Fibroblast of lung (primary cell): Measurements from ENCODE around the gene FHIP1B. TPM values are rescaled to one million over a fixed set of nuclear protein-coding genes. Genes with fewer than 3 reads are reported as not detected.
"Not testable (repeated sequence)": the region's sequence is repeated elsewhere in the genome, so short reads cannot be mapped to it uniquely, and the experiment has no call there.

Experiments
- DNase-seq, 2 donors: peaks; one replicate each; pipeline versions ENCODE4 v3.0.0 to v3.0.0-alpha.2; 2010; ENCODE audit warnings: low read depth in 2 of 2
- H2AFZ ChIP-seq: 2 replicates; pipeline ENCODE4 v1.5.1; 2012; ENCODE audit warnings: low read length, control low read depth, inconsistent platforms
- H3K27ac ChIP-seq: 2 replicates; pipeline ENCODE4 v1.5.1; 2011; ENCODE audit warnings: low read length, control low read depth; ENCODE audit not compliant: insufficient read depth
- H3K27me3 ChIP-seq: 2 replicates; pipeline ENCODE4 v1.5.1; 2011; ENCODE audit warnings: mild to moderate bottlenecking, low read length; ENCODE audit not compliant: control insufficient read depth, insufficient read depth
- H3K36me3 ChIP-seq: 2 replicates; pipeline ENCODE4 v1.5.1; 2011; ENCODE audit warnings: low read length; ENCODE audit not compliant: control insufficient read depth, insufficient read depth
- H3K4me1 ChIP-seq: 2 replicates; pipeline ENCODE4 v1.5.1; 2011; ENCODE audit warnings: low read length; ENCODE audit not compliant: control insufficient read depth, insufficient read depth; ENCODE audit errors: extremely low read depth
- H3K4me2 ChIP-seq: 2 replicates; pipeline ENCODE4 v1.5.1; 2011; ENCODE audit warnings: low read length, control low read depth; ENCODE audit not compliant: insufficient read depth; ENCODE audit errors: extremely low read depth
- H3K4me3 ChIP-seq, 4 experiments: fragments of 200-600 bp in 1 of 4; sonication (generic) in 1 of 4; replicated peaks in 1 of 4; 2 replicates each; pipeline ENCODE4 v1.5.1; 2011 to 2016; ENCODE audit warnings: low read length in 4 of 4, low read depth in 3 of 4, mild to moderate bottlenecking in 3 of 4, control low read depth in 2 of 4, inconsistent platforms in 1 of 4, mixed read lengths in 1 of 4; ENCODE audit not compliant: insufficient read depth in 1 of 4; ENCODE audit errors: control extremely low read depth in 1 of 4
- H3K79me2 ChIP-seq: 2 replicates; pipeline ENCODE4 v1.5.1; 2012; ENCODE audit warnings: mild to moderate bottlenecking, low read length, inconsistent platforms; ENCODE audit not compliant: control insufficient read depth, insufficient read depth
- H3K9ac ChIP-seq: 2 replicates; pipeline ENCODE4 v1.5.1; 2011; ENCODE audit warnings: mild to moderate bottlenecking, low read length, control low read depth; ENCODE audit not compliant: insufficient read depth
- H3K9me3 ChIP-seq: 2 replicates; pipeline ENCODE4 v1.5.1; 2012; ENCODE audit warnings: low read depth, low read length; ENCODE audit not compliant: control insufficient read depth, insufficient read depth
- H4K20me1 ChIP-seq: 2 replicates; pipeline ENCODE4 v1.5.1; 2011; ENCODE audit warnings: low read length; ENCODE audit not compliant: control insufficient read depth, insufficient read depth; ENCODE audit errors: extremely low read depth
- CTCF ChIP-seq, 2 donors: IDR thresholded peaks in 1 of 2; conservative IDR thresholded peaks in 1 of 2; 1 replicate in 1 of 2; 2 replicates in 1 of 2; pipeline ENCODE4 v1.5.1; 2011 to 2012; ENCODE audit warnings: low read length in 2 of 2, control low read depth in 1 of 2, inconsistent platforms in 1 of 2, low read depth in 1 of 2, mild to moderate bottlenecking in 1 of 2
- EZH2 ChIP-seq: IDR thresholded peaks from 2 replicates; pipeline ENCODE4 v1.5.1; 2012; ENCODE audit warnings: low read length, control low read depth, mild to moderate bottlenecking; ENCODE audit errors: missing control alignments
- polyA minus RNA-seq: library from RNA; depleted of rRNA, polyadenylated mRNA; stranded (reverse); fragments of >200 nt; gene quantifications from 2 replicates; pipeline ENCODE4 v1.2.3, GENCODE V29; 2011; ENCODE audit warnings: low replicate concordance
- polyA plus RNA-seq, 2 donors: library from polyadenylated mRNA; depleted of rRNA in 1 of 2; stranded (reverse) in 1 of 2; unstranded in 1 of 2; fragments of >200 nt; gene quantifications; 2 replicates each; pipeline ENCODE4 v1.2.1, GENCODE V29; 2011 to 2012; ENCODE audit warnings: missing spikeins in 1 of 2
- total RNA-seq: library from RNA; depleted of rRNA; stranded (reverse); fragments of >200 nt; gene quantifications from 2 replicates; pipeline ENCODE4 v1.2.1, GENCODE V29; 2014

FHIP1B gene
- total RNA-seq (6.9 and 15.4 TPM in 2 replicates), polyA plus RNA-seq (9.2 and 10.3 TPM in 2 replicates), polyA minus RNA-seq (17.6 and 27.2 TPM in 2 replicates)
- 7.3 and 8.7 TPM in 2 replicates for polyA plus RNA-seq (2012)

GRCh38 chr11:6234387-6235107, at the start of gene FHIP1B:
Gene FHIP1B, minus strand, starts transcription at chr11:6234636. Its CDS starts 10,120 bp downstream, at chr11:6224516.
- no peak for TF ChIP-seq CTCF (conservative IDR thresholded peaks at IDR 0.05 in 1 of 2, IDR thresholded peaks at IDR 0.05 in 1 of 2; ENCODE audit: low read depth in 1 of 2, low read length in 2 of 2)
- TF ChIP-seq EZH2, result no peak
- H3K4me3 ChIP-seq, result peak within 1 kb of the TSS; percentile 63 to 96 (median 90)
- no peaks in the 10 kb centered on the region for H3K36me3 ChIP-seq
- H3K4me1 ChIP-seq, result no peaks in the 10 kb centered on the region
- H4K20me1 ChIP-seq, result no peaks in the 10 kb centered on the region
- peak; percentile 100 for DNase-seq
- H3K9me3 ChIP-seq, result no peaks in the 10 kb centered on the region
- peak within 1 kb of the TSS; percentile 88 for H2AFZ ChIP-seq
- H3K4me2 ChIP-seq, result peak within 1 kb of the TSS; percentile 76
- H3K9ac ChIP-seq, result peak within 1 kb of the TSS; percentile 80
- peak within 1 kb of the TSS; percentile 88 for H3K27ac ChIP-seq
- peaks cover 30% of the 10 kb centered on the region for H3K79me2 ChIP-seq
- H3K27me3 ChIP-seq, result peaks cover 10% of the 10 kb centered on the region

GRCh38 chr11:6283453-6284023, 49.1 kb upstream of the FHIP1B start:
- no peak overlapping the region for H3K9ac ChIP-seq
- H3K4me1 ChIP-seq, result no peaks in the 10 kb centered on the region
- peaks cover 6% of the 10 kb centered on the region for H3K27me3 ChIP-seq
- H3K9me3 ChIP-seq, result no peaks in the 10 kb centered on the region
- H2AFZ ChIP-seq, result no peak overlapping the region
- no peak overlapping the region for H3K4me3 ChIP-seq
- H3K4me2 ChIP-seq, result no peak overlapping the region
- no peak for TF ChIP-seq CTCF (conservative IDR thresholded peaks at IDR 0.05 in 1 of 2, IDR thresholded peaks at IDR 0.05 in 1 of 2; ENCODE audit: low read depth in 1 of 2, low read length in 2 of 2)
- TF ChIP-seq EZH2, result no peak
- H4K20me1 ChIP-seq, result no peaks in the 10 kb centered on the region
- no peak for DNase-seq
- no peaks in the 10 kb centered on the region for H3K36me3 ChIP-seq
- H3K27ac ChIP-seq, result no peak overlapping the region
- H3K79me2 ChIP-seq, result no peaks in the 10 kb centered on the region

- not testable (repeated sequence) for H2AFZ ChIP-seq, H3K4me2 ChIP-seq, H3K9me3 ChIP-seq, H3K4me3 ChIP-seq, H3K4me1 ChIP-seq, H3K27ac ChIP-seq, H3K36me3 ChIP-seq, H3K9ac ChIP-seq, DNase-seq, H3K79me2 ChIP-seq, H4K20me1 ChIP-seq, H3K27me3 ChIP-seq
Observed at GRCh38 chr11:6280809-6281208, 46.4 kb upstream of the FHIP1B start.
